Mucosa of descending colon (tissue), 3 donors: Measurements from ENCODE around the gene KAT7. TPM values are rescaled to one million over a fixed set of nuclear protein-coding genes. Genes with fewer than 3 reads are reported as not detected.

Experiments
- ATAC-seq: fragments of 200-7000 bp; cut with Tn5 transposase; one replicate; pipeline ENCODE4 v1.9.1; 2020; ENCODE audit warnings: mild to moderate bottlenecking, moderate library complexity
- DNase-seq, 3 donors: peaks; one replicate each; pipeline ENCODE4 v3.0.0-alpha.2; 2020
- H3K36me3 ChIP-seq: fragments of 200-600 bp; one replicate; pipeline ENCODE4 v1.8.0; 2021; ENCODE audit warnings: low read depth, mild to moderate bottlenecking
- H3K4me1 ChIP-seq: fragments of 200-600 bp; one replicate; pipeline ENCODE4 v1.8.0; 2021; ENCODE audit warnings: low read depth, mild to moderate bottlenecking
- H3K4me3 ChIP-seq: fragments of 200-600 bp; one replicate; pipeline ENCODE4 v1.8.0; 2021; ENCODE audit warnings: mild to moderate bottlenecking
- H3K9me3 ChIP-seq: fragments of 200-600 bp; one replicate; pipeline ENCODE4 v1.8.0; 2021; ENCODE audit warnings: mild to moderate bottlenecking
- CTCF ChIP-seq: fragments of 200-600 bp; IDR thresholded peaks from one replicate; pipeline ENCODE4 v1.8.0; 2022; ENCODE audit warnings: antibody characterized with exemption, mild to moderate bottlenecking
- intact Hi-C, 2 donors: fragments of 100-400 bp; cut with DNase I in 1 of 2; cut with micrococcal nuclease in 1 of 2; formaldehyde crosslinking; loops; one replicate each; pipeline versions ENCODE4 v1.11.0 to v1.11.1; 2022; cut with DNase I, micrococcal nuclease
- total RNA-seq, 3 donors: library from RNA; stranded (reverse); fragmentation: NEBNext Ultra II Directional in 2 of 3; extraction: Animal tissue kit (Norgen Biotek cat#: 25700) in 2 of 3; gene quantifications; one replicate each; pipeline versions ENCODE4 v1.2.1 to v1.2.4, GENCODE V29; 2021 to 2023
- donor health status: DM: no; HTN: no; CAD: no; lungs with moderate emphysema.
- donor health status: DM: no; HTN: no; CAD: no.
- donor health status: DM: no; HTN: yes; CAD: no.

KAT7 gene
- total RNA-seq, 3 donors from 2014 or later: 43.7 to 73.4 (median 59.7) TPM

GRCh38 chr17:49745175-49746139, 43.0 kb upstream of the KAT7 start:
- no peak for DNase-seq
- intact Hi-C loops: no loop called here
- no peak overlapping the region for H3K4me3 ChIP-seq
- H3K9me3 ChIP-seq: no peaks in the 10 kb centered on the region
- TF ChIP-seq CTCF: no peak
- ATAC-seq: no peak
- H3K4me1 ChIP-seq: peaks cover 31% of the 10 kb centered on the region
- no peaks in the 10 kb centered on the region for H3K36me3 ChIP-seq

- Histone ChIP-seq H3K4me1 (peaks cover 19% of the 10 kb centered on the region), H3K4me3 (no peak overlapping the region), H3K36me3 (no peaks in the 10 kb centered on the region), H3K9me3 (no peaks in the 10 kb centered on the region)
- DNase-seq (peak in 1 of 3 donors; percentile 34), ATAC-seq (peak; percentile 70)
- intact Hi-C loops: no loop called here
- no peak for TF ChIP-seq CTCF
Measured at GRCh38 chr17:49746791-49747490, 41.5 kb upstream of the KAT7 start.

- no peak overlapping the region for H3K4me3 ChIP-seq
- H3K36me3 ChIP-seq: no peaks in the 10 kb centered on the region
- H3K9me3 ChIP-seq: no peaks in the 10 kb centered on the region
- ATAC-seq (no peak), DNase-seq (no peak)
- intact Hi-C loops: no loop called here
- H3K4me1 ChIP-seq: peaks cover 12% of the 10 kb centered on the region
- no peak for TF ChIP-seq CTCF
Measured at GRCh38 chr17:49747632-49748031, 40.8 kb upstream of the KAT7 start.

GRCh38 chr17:49748223-49748622, 40.3 kb upstream of the KAT7 start:
- Histone ChIP-seq H3K36me3 (no peaks in the 10 kb centered on the region), H3K9me3 (no peaks in the 10 kb centered on the region), H3K4me3 (no peak overlapping the region), H3K4me1 (peaks cover 7% of the 10 kb centered on the region)
- ATAC-seq: no peak
- TF ChIP-seq CTCF: no peak
- intact Hi-C loops: no loop called here
- no peak for DNase-seq

GRCh38 chr17:49748791-49749190, 39.7 kb upstream of the KAT7 start:
- no peak overlapping the region for H3K4me3 ChIP-seq
- no peak for TF ChIP-seq CTCF
- ATAC-seq: peak; percentile 80
- peak in 2 of 3 donors; percentile 42 to 61 for DNase-seq
- no peaks in the 10 kb centered on the region for H3K36me3 ChIP-seq
- peaks cover 6% of the 10 kb centered on the region for H3K4me1 ChIP-seq
- intact Hi-C loops: no loop called here
- no peaks in the 10 kb centered on the region for H3K9me3 ChIP-seq
